Right lobe of liver (tissue), 4 donors: ENCODE data around the gene TNS3.

Experiments used
- POLR2A ChIP-seq: fragments of 450-650 bp; IDR thresholded peaks from one replicate; pipeline ENCODE4 v1.6.1; 2017; ENCODE audit warnings: antibody characterized with exemption, mild to moderate bottlenecking
- TF ChIP-seq, protein P1 (sequence below), 4 donors: fragments of 200-600 bp in 3 of 4; fragments of 450-650 bp in 1 of 4; IDR thresholded peaks; one replicate each; pipeline versions ENCODE4 v1.5.1 to v1.8.0; 2016 to 2022; ENCODE audit warnings: antibody characterized with exemption in 4 of 4, mild to moderate bottlenecking in 2 of 4
- donor health status: DM: no; HTN: no; CAD: no.
- donor health status: DM: no; HTN: no; CAD: no.
- donor health status: DM: no; HTN: yes; CAD: no.

- TF ChIP-seq, protein P1, sequence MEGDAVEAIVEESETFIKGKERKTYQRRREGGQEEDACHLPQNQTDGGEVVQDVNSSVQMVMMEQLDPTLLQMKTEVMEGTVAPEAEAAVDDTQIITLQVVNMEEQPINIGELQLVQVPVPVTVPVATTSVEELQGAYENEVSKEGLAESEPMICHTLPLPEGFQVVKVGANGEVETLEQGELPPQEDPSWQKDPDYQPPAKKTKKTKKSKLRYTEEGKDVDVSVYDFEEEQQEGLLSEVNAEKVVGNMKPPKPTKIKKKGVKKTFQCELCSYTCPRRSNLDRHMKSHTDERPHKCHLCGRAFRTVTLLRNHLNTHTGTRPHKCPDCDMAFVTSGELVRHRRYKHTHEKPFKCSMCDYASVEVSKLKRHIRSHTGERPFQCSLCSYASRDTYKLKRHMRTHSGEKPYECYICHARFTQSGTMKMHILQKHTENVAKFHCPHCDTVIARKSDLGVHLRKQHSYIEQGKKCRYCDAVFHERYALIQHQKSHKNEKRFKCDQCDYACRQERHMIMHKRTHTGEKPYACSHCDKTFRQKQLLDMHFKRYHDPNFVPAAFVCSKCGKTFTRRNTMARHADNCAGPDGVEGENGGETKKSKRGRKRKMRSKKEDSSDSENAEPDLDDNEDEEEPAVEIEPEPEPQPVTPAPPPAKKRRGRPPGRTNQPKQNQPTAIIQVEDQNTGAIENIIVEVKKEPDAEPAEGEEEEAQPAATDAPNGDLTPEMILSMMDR (IDR thresholded peaks at IDR 0.05): no peak
- TF ChIP-seq POLR2A: no peak
These were observed 173.9 kb downstream of the TNS3 start for GRCh38 chr7:47407821-47408674.
